ENCODE data around the gene ZFP57.
"Not testable (repeated sequence)": the region's sequence is repeated elsewhere in the genome, so short reads cannot be mapped to it uniquely, and the experiment has no call there.

ZFP57 gene

DNA sequence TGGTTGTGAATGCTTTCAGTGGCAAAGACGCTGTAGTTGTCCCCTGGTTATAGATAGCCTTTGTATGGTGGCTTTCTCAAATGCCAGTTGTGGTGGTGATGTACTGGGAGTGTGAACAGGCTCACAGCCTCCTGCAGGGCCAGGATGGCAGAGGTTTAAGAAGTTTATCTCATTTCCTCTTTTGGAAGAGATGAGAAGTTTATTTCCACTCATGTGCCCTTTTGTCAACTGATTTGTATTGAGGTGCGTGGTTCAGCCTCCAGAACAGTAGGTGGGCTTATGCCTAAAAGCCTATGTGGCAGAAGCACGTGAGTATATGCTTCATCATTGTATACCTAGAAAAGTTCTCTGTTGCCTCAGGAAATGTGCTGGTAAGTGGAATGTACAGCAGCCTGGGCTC is 13.7 kb upstream of the ZFP57 start:
- no peak for DNase-seq

DNA sequence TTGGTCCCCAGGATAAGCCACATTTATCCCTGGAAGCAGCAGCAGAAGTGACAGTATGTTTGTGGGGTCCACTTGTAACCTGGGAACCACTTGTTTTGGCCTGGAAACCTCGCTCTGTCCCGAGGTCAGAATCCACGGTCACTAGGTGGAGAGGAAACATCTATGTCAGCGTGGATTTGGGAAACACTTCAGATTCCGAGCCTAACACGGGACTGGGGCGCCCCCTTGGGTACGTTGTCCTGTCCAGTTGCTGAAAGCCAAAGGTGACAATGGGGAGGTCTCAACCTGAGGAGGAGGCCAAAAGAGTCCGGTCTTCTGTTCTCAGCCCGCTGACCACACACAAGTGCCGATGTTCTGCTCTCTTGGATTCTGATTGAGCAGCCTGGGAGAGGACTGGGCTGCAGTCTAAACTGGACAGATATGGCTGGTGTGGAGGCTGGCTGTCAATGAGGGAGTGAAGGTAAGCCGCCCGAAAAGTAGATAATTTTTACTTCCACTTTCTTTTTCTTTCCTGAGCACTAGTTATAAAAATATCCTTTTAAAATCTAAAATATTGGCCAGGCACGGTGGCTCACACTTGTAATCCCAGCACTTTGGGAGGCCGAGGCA is 4.9 kb upstream of the ZFP57 start:
- DNase-seq, result no peak

DNA sequence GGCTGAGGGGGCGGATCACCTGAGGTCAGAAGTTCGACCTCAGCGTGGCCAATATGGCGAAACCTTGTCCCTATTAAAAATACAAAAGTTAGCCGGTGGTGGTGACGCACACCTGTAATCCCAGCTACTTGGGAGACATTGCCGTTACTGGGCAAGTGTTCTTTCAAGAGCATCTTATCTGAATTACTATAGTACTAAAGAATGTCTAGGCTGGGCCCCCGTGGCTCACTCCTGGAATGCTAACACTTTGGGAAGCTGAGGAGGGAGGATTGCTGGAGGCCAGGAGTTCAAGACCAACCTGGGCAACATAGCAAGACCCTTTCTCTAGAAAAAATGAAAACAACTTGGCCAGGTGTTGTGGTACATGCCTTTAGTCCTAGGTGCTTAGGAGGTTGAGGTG is 859 bp upstream of the ZFP57 start:
- no peak for DNase-seq

DNA sequence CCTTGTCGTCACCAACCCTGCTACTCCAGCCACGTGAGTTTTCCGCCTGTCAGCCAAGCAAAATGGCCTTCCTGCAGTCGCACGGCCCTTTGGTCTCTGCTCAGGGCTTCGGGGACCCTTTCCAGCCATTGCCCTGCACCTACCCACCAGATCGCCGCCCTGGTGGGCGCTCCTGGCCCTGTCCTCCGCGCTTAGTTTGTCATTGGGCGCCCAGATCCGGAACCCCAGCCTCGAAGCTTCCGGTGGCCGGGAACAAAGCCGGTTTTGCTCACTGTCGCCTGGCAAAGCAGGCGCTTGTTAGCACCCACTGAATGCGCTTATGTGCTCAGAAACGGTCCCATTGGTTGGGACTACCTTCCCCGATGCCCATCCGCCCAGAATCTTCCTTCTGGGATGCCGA is 536 bp downstream of the ZFP57 start:
- DNase-seq, result no peak

DNA sequence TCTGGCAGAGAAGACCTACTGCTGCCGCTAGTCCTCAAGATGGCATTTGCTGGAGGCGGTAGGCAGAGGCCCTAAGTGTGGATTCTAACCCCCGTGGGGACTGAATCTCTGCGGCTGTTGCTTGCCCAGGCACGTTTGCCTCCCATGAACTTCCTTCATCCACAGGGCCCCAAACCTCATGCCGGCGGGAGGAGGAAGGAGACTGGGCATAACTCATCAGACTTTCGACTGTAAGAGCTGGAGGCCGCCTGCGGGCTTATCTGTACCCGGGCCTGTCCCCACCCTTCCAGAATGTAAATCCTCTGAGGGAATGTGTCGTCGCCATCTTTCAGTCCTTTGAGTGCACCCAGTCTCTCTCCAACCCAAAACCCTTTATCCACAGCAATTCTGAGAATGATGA is 990 bp downstream of the ZFP57 start:
- DNase-seq, result no peak

DNA sequence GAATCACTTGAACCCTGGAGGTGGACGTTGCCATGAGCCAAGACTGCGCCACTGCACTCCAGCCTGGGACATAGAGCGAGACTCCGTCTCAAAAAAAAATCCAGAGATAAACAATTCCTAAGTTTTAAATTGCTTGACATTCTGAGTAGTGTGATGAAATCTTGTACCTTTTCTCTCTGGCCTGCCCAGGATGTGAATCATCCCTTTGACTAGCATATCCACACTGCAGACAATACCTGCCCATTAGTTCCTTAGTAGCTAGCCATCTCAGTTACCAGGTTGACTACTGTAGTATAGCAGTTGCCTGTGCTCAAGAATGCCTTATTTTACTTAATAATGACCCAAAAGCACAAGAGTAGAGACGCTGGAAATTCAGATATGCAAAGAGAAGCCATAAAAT is 2.8 kb downstream of the ZFP57 start:
- DNase-seq, result no peak

DNA sequence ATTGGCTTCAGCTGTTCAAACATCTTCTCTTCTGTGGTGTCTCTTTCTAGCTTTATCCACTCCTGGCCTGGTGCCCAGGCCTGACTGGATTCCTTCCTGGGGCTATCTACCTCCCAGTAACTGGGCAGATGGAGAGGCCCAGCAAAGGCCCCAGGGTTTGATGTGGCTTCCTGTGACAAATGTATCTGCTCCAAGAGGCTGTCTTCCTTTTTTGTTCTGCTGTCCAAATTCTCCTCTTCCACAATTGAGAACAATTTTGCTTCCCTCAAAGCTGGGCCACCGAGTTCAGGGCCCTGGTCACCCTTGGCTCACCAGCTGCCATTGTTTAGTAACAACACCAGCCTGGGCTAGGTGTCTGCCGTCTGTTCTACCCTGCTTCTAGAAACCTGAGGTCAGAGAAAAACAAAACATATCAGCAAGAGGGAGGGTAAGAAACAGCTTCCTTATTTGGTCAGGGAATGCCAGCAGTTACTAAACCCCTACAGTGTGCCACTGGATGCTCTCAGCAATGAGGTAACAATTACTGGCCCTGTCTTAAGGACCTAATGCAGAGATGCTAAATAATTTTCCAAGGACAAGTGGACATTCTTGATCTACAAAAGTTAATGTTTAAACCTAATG is 3.9 kb downstream of the ZFP57 start:
- DNase-seq, result no peak

DNA sequence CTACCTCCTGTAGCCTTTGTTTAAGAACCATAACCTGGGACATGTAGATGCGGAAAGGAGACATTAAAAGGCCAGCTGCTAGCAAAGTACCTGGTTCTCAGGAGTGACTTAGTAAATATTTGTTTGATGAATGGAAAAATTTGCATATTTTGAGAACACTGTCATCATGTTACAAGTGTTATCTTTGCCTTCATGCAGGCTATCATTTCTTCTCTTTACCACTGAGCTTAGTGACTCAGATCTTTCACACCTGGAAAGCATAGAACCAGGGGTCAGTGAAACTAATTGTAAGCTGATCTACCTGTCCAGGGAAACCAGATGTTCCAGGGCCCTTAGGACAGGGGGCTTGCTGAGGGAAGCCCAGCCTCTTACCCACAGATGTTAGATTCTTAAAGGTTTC is 5.4 kb downstream of the ZFP57 start:
- no peak for DNase-seq

DNA sequence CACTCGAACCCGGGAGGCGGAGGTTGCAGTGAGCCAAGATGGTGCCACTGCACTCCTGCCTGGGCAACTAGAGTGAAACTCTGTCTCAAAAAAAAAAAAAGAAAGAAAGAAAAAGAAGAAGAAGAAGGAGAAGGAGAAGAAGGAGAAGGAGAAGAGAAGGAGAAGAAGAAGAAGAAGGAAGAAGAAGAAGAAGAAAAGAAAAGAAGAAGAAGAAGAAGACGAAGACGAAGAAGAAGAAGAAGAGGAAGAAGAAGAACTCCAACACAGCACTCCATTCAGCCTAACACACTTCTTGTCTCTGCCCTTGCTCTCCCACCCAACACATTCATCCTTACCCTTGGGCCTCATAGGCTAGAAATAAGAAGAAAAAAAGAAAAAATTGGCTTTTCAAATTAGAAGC is 6.9 kb downstream of the ZFP57 start:
- no peak for DNase-seq

DNA sequence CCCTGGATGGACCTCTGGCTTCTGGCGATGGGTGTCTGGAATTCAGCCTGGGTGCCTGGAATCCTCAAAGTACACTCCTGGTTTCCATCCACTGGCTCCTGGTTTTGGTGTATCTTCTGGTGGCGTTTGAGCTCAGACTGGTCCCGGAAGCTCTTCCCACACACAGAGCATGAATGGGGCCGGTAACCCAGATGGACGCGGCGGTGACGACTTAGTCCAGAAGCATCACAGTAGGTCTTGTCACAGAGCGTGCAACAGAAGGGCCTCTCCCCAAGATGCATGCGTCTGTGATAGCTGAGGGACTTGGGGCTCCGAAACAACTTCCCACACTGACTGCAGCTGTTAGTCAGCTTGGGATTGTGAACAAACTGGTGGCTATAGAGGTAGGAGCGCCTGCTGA is 7.8 kb downstream of the ZFP57 start:
- DNase-seq, result no peak

DNA sequence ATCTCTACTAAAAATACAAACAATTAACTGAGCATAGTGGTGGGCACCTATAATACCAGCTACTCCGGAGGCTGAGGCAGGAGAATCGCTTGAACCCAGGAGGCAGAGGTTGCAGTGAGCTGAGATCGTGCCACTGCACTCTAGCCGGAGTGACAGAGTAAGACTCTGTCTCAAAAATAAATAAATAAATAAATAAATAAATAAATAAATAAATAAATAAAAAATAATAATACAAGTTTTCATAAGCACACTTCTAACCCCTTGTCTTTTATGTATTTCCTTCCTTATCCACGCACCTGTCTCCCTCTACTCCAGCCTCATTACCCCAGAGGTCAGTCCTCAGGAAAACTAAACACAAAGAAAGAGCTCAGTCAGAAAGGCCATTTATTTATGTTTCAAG is 8.8 kb downstream of the ZFP57 start:
- DNase-seq, result not testable (repeated sequence)

DNA sequence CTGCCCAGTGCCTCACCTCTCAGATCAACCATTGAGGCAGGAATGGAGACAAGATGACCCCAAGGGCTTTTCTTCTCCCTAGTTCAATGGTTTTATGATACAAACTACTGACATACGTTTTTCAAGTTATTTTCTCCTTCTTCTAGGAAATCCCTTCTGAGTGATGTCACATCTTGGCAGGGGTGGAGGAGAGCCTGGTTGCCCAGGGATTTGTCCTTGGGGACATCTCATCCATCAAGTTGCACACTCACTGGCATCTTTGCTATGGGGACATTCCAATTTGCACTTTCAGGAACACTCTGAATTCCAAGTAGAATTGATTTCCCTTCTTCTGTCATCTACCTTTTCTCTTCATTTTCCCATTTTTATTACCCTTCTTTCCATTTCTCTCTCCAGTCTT is 9.9 kb downstream of the ZFP57 start:
- no peak for DNase-seq

DNA sequence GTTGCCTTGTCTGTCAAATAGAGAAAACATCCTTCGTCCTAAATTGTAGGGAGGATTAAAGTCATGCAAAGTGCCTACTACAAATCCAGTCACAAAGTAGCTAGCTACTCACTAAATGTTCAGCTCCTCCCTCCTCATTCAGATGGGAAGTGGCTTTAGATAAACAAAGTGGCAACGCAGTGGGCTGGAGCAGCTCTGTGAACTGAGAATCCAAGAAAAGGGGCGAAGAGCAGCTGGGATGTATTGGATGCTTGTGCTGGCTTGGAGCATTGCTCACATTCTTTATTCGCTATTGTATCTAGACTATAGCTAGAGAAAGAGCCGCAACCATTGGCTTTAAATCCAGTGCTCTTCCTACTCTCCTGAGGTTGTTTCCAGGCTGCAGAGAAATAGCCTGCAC is 13.8 kb downstream of the ZFP57 start:
- DNase-seq, result no peak

DNA sequence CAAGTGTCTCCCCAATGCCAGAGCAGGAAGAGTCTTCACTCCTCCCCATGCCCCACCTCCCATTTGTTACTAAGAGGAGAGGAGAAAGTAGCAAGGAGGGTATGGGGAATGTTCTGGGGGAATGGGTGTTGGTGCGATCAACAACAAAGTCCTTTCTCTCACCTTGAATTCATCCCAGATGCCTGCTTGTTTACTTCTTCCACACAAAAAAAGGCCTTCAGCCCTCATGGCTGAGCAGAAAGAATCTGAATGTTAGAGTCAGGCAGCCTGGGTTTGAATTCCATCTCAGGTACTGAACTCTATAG is 14.2 kb downstream of the ZFP57 start:
- DNase-seq, result no peak

DNA sequence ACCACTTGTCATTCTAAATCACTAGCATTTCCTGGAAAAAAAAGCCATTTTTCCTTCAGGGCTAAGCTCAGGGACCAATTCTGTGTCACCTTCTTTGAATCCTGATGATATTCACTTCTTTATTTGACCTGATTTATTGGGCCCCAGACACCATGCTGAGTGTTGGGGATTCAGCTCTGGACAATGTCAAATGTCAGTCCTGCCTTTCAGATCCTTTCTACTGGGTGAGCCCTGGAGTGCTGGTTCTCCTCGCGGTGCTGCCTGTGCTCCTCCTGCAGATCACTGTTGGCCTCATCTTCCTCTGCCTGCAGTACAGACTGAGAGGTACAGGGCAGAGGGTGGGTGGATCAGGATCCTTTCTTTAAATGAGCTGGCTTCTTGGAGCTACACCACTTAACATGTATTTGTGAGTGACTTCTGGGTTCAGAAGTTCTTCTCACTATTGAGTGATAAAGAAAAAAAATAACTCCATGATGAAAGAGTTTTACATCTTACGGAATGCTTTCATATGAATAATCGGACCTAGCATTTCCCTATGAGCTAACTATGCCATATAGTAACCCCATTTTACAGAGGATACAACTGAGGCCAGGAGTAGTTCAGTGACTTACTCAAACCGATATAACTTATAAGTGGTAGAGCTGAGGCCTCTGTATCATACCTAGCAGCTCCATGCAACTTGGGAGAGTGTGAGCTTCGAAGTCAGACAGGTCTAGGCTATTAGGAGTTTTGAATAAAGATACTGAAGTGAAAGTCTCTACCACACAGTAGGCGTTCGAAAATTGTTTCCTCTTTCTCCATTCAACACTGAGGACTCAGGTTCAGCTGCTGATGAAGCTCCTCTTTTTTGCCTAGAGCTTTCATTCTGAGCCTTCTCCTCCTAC is 14.8 kb downstream of the ZFP57 start:
- DNase-seq, result no peak

DNA sequence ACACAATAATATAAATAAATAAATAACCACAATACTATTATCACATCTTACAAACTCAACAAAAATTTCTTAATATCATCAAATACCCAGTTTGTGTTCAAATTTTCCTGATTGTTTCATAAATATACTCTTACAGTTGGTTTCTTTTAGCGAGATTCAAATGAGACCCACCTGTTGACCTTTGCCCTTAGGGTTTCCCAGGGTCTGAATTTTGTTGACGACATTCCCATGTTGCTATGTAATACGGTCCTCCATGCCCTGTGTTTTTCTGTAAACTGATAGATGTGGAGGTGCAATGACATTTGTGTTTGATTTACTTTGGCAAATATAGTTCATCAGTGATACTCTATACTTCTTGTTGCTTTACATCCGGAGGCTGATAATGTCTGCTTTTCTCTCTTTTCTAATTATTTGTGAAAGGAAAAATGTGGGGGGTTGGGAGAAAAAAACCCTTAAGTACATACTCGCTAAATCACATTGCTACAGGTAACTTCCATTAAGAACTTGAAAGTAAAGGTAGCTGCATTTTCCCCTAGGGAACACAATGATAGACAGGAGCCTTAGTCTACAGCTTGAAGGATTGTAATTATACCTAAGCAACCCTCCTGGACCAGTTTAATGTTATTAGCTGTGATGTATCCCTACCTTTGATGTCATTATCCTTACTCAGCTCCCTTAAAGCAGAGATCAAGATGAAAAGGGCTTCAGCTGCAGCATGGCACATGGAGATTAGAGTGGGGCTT is 17.5 kb downstream of the ZFP57 start:
- no peak for DNase-seq

DNA sequence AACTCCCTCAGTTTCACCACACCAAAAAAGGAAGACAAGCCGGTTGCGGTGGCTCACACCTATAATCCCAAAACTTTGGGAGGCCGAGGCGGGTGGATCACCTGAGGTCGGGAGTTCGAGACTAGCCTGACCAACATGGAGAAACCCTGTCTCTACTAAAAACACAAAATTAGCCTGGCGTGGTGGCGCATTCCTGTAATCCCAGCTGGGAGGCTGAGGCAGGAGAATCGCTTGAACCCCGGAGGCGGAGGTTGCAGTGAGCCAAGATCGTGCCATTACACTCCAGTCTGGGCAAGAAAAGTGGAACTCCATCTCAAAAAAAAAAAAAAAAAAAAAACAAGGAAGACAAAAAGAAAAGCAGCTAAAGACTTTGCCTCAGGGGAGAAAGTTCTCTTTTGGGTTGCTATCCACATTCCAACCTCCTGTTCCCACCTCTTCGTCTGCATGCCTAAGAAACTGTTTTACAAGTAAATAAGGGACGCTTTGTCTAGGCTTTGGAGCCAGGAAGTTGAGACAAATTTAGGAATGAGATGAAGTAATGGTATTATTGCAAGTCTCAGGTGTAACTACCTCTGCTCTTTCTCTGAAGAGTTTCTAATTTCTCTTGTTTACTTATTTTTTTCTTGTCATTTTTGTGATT is 19.3 kb downstream of the ZFP57 start:
- DNase-seq, result not testable (repeated sequence)

DNA sequence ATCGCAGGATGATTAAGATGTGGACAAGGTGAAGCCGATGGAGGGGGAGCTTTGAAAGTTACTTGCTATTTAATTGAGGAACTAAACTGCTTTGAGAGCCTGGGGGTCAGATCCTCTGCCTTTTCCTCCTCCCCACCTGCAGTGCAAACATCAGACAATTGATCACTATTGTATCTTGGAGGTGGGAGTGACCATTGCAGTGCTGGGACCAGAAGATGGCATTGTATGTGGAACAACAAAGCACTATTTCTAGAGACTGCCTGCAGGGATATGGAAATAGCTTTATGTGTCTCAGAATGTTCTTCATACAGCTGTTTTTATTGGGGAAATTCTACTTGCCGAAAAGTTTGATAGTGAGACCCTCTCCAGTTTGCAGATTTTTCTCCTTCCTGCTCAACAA is 19.9 kb downstream of the ZFP57 start:
- no peak for DNase-seq

DNA sequence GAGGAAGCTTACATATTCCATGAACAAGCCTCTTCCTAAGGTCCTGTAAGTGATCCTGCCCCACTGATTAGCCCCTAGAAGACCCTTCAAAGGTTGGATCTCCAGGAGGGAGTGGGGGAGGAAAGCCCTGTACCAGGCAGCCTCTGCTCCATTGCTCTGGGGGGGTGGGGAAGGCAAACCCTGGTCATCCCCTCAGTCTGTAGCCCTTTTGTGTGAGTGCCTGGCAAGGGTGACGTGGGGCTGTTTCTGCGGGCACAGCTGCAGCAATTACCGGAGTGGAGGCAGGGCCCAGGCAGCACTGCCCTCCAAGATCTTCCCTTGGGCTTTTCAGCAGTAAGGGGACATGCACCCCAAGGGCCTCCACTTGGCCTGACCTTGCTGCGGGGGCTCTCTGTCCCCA is 24.2 kb downstream of the ZFP57 start, which contains the start of gene MOG:
TSS of gene MOG (plus strand) at position 295 of the 400 bp plus-strand sequence. CDS start 118 bp downstream, outside the sequence.
- DNase-seq, result no peak

DNA sequence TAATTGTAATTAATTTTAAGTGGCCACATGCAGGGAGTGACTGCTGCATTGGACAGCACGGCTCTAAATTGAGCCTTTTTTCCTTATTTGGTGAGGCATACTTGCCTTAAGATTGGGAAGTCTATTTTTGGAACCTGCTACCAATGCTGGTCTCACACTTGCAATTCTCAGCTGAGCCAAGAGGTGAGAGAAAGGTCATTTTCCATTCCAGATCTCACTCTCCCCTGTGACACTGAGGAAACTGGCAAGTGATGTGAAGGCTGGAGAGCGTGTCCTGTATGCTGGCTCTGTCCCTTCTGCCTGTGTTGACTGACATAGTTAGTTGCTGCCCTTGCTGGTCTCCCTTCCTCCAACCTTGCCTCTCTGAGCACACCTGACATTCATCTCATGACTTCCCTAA is 24.8 kb downstream of the ZFP57 start:
- no peak for DNase-seq

DNA sequence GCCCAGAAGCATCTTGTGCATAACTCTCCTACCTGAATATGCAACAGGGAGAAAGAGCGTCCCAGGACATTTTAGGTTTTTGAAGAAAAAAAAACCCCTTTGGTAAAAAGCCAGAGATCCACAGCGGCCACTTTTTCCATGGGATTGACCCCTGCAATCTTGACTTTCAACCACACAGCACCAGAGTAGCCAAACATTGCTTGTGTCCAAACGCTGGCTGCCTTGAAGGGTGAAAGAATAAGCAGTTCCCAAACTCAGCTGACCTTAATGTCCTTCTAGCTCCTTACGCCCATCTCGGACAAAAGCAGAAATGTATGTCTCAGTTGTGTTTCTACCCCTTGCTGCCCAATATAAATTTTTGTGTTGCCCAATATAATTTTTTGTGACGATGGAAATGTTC is 25.3 kb downstream of the ZFP57 start:
- no peak for DNase-seq

DNA sequence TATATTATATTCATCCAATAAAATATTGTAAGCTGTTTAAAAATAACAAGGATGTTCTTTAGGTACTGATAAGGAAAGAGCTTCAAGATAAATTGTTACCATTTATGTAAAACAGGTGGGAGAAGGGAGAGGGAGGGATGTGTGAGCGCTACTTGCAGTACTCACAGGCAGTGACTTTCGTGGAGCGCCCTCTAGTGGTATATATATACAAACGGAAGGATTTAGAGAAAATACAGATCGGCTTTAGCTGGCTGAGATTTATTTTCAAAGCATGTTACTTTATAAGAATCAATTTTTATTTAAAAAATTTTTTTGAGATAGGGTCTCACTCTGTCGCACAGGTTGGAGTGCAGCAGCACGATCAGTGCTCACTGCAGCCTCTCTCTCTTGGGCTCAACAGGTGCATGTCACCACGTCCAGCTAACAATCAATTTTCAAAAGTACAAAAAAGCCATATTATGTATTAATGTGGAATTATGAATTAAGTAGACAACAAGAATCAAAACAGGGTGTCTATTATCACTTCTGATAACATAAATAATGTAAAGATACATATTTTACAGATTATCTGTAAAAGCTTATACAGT is 27.4 kb downstream of the ZFP57 start:
- DNase-seq, result no peak

DNA sequence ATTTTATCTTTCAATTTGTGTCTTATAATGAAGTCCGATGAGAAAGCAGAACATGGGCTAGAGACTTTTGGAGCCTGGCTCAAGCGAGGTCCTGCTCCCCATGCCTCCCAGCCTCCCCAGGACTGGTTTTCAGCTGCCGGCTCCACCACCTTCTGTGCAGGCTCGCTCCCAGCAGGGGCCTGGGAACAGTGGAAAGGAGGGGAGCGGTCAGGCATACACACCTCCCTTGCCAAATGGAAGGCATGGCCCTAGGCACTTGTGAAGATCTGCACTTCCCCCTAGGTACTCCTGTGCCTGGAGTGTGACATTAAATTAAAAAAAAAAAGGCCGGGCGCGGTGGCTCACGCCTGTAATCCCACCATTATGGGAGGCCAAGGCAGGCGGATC is 28.8 kb downstream of the ZFP57 start:
- no peak for DNase-seq
